ENCODE results near the gene B4GALNT4.

B4GALNT4 gene

GRCh38 chr11:393219-394033, 24.1 kb downstream of the B4GALNT4 start:
- H2AFZ ChIP-seq (ENCODE audit: low read depth, low read length) = no peak overlapping the region
- no peak for TF ChIP-seq EZH2 (IDR thresholded peaks at IDR 0.05; ENCODE audit: borderline replicate concordance, low read depth, low read length, severe bottlenecking)
- no peak for TF ChIP-seq CTCF (IDR thresholded peaks at IDR 0.05; ENCODE audit: borderline replicate concordance, extremely low read depth, low read length, poor library complexity, severe bottlenecking)
- H3K9me3 ChIP-seq (ENCODE audit: insufficient read depth, low read length, severe bottlenecking) = no peaks in the 10 kb centered on the region
- peaks cover 25% of the 10 kb centered on the region for H4K20me1 ChIP-seq (ENCODE audit: insufficient read depth, low read length)
- no peaks in the 10 kb centered on the region for H3K36me3 ChIP-seq (ENCODE audit: insufficient read depth, low read length)
- H3K79me2 ChIP-seq (ENCODE audit: insufficient read depth, low read length) = no peaks in the 10 kb centered on the region
- DNase-seq (no peak), ATAC-seq (ENCODE audit: insufficient read depth, low read depth) (no peak)
- H3K4me2 ChIP-seq (ENCODE audit: insufficient read depth, low read length) = no peak overlapping the region
- H3K4me1 ChIP-seq (ENCODE audit: insufficient read depth, low read length) = no peaks in the 10 kb centered on the region
- no peak overlapping the region for H3K27ac ChIP-seq (ENCODE audit: low read length)
- no peak overlapping the region for H3K4me3 ChIP-seq (ENCODE audit: low read depth in 1 of 2, low read length in 2 of 2)
- peaks cover 19% of the 10 kb centered on the region for H3K27me3 ChIP-seq (ENCODE audit: insufficient read depth, low read length, poor library complexity)
- H3K9ac ChIP-seq (ENCODE audit: low read depth, low read length) = no peak overlapping the region

GRCh38 chr11:394034-394857, 24.9 kb downstream of the B4GALNT4 start, which contains the start of gene PKP3:
Gene PKP3 (plus strand): TSS chr11:394209. CDS start chr11:394293, 84 bp downstream.
- Histone ChIP-seq H4K20me1 (ENCODE audit: insufficient read depth, low read length) (peaks cover 25% of the 10 kb centered on the region), H3K9ac (ENCODE audit: low read depth, low read length) (no peak within 1 kb of the TSS), H2AFZ (ENCODE audit: low read depth, low read length) (no peak within 1 kb of the TSS), H3K4me3 (ENCODE audit: low read depth in 1 of 2, low read length in 2 of 2) (no peak within 1 kb of the TSS), H3K4me2 (ENCODE audit: insufficient read depth, low read length) (no peak within 1 kb of the TSS), H3K27me3 (ENCODE audit: insufficient read depth, low read length, poor library complexity) (peaks cover 19% of the 10 kb centered on the region), H3K9me3 (ENCODE audit: insufficient read depth, low read length, severe bottlenecking) (no peaks in the 10 kb centered on the region), H3K4me1 (ENCODE audit: insufficient read depth, low read length) (no peaks in the 10 kb centered on the region), H3K27ac (ENCODE audit: low read length) (no peak within 1 kb of the TSS), H3K79me2 (ENCODE audit: insufficient read depth, low read length) (no peaks in the 10 kb centered on the region), H3K36me3 (ENCODE audit: insufficient read depth, low read length) (no peaks in the 10 kb centered on the region)
- no peak for TF ChIP-seq EZH2 (IDR thresholded peaks at IDR 0.05; ENCODE audit: borderline replicate concordance, low read depth, low read length, severe bottlenecking)
- no peak for TF ChIP-seq CTCF (IDR thresholded peaks at IDR 0.05; ENCODE audit: borderline replicate concordance, extremely low read depth, low read length, poor library complexity, severe bottlenecking)
- DNase-seq (no peak), ATAC-seq (ENCODE audit: insufficient read depth, low read depth) (no peak)

- Histone ChIP-seq H3K4me2 (ENCODE audit: insufficient read depth, low read length) (no peak overlapping the region), H4K20me1 (ENCODE audit: insufficient read depth, low read length) (peaks cover 25% of the 10 kb centered on the region), H3K4me1 (ENCODE audit: insufficient read depth, low read length) (no peaks in the 10 kb centered on the region), H3K4me3 (ENCODE audit: low read depth in 1 of 2, low read length in 2 of 2) (no peak overlapping the region), H2AFZ (ENCODE audit: low read depth, low read length) (no peak overlapping the region), H3K27me3 (ENCODE audit: insufficient read depth, low read length, poor library complexity) (peaks cover 19% of the 10 kb centered on the region), H3K9ac (ENCODE audit: low read depth, low read length) (no peak overlapping the region), H3K27ac (ENCODE audit: low read length) (no peak overlapping the region), H3K36me3 (ENCODE audit: insufficient read depth, low read length) (no peaks in the 10 kb centered on the region), H3K79me2 (ENCODE audit: insufficient read depth, low read length) (no peaks in the 10 kb centered on the region), H3K9me3 (ENCODE audit: insufficient read depth, low read length, severe bottlenecking) (no peaks in the 10 kb centered on the region)
- ATAC-seq (ENCODE audit: insufficient read depth, low read depth) (no peak), DNase-seq (no peak)
- TF ChIP-seq CTCF (IDR thresholded peaks at IDR 0.05; ENCODE audit: borderline replicate concordance, extremely low read depth, low read length, poor library complexity, severe bottlenecking) (no peak), EZH2 (IDR thresholded peaks at IDR 0.05; ENCODE audit: borderline replicate concordance, low read depth, low read length, severe bottlenecking) (no peak)
Measured at GRCh38 chr11:394858-395655, 25.8 kb downstream of the B4GALNT4 start.

All from DND-41 (cell line).